Fibroblast of pulmonary artery (primary cell): ENCODE results near the gene SLC19A1.

Experiments
- DNase-seq: peaks from one replicate; pipeline ENCODE4 v3.0.0-alpha.2; 2010; ENCODE audit warnings: low read depth
- H3K4me3 ChIP-seq: replicated peaks from 2 replicates; pipeline ENCODE4 v1.5.1; 2011; ENCODE audit warnings: low read depth, mild to moderate bottlenecking, control low read depth, low read length, moderate library complexity
- CTCF ChIP-seq: IDR thresholded peaks from 2 replicates; pipeline ENCODE4 v1.5.1; 2011; ENCODE audit warnings: mild to moderate bottlenecking, control low read depth, low read length, inconsistent platforms; ENCODE audit errors: missing control alignments

The SLC19A1 gene

GRCh38 chr21:45499201-45499750 is 43.0 kb downstream of the SLC19A1 start:
- H3K4me3 ChIP-seq: no peak overlapping the region
- no peak for TF ChIP-seq CTCF
- DNase-seq: no peak

GRCh38 chr21:45498646-45499000 is 43.6 kb downstream of the SLC19A1 start:
- no peak overlapping the region for H3K4me3 ChIP-seq
- no peak for TF ChIP-seq CTCF
- no peak for DNase-seq

- TF ChIP-seq CTCF: no peak
- H3K4me3 ChIP-seq: no peak overlapping the region
- DNase-seq: no peak
Observed at GRCh38 chr21:45497846-45498645, 44.2 kb downstream of the SLC19A1 start.

- TF ChIP-seq CTCF: no peak
- H3K4me3 ChIP-seq: no peak overlapping the region
- DNase-seq: no peak
Observed at GRCh38 chr21:45496968-45497845, 45.0 kb downstream of the SLC19A1 start.

- TF ChIP-seq CTCF: no peak
- H3K4me3 ChIP-seq: no peak overlapping the region
- DNase-seq: no peak
Observed at GRCh38 chr21:45496151-45496967, 45.9 kb downstream of the SLC19A1 start.

GRCh38 chr21:45494851-45495680 is 47.2 kb downstream of the SLC19A1 start:
- no peak for TF ChIP-seq CTCF
- no peak for DNase-seq

More at GRCh38 chr21:45494851-45495680, 47.2 kb downstream of the SLC19A1 start:
- no peak overlapping the region for H3K4me3 ChIP-seq
